H9 (cell line): ENCODE results near the gene TCHH. TPM values are rescaled to one million over a fixed set of nuclear protein-coding genes. Genes with fewer than 3 reads are reported as not detected.

Source experiments
- DNase-seq: peaks from one replicate; pipeline ENCODE4 v3.0.0-alpha.2; 2017
- H2AFZ ChIP-seq: one replicate; pipeline ENCODE4 v1.6.1; 2013; ENCODE audit warnings: mild to moderate bottlenecking, low read length, control low read depth, moderate library complexity
- H2AK5ac ChIP-seq: 2 replicates; pipeline ENCODE4 v1.6.1; 2013; ENCODE audit warnings: low read length, control low read depth, mixed read lengths; ENCODE audit not compliant: insufficient read length
- H2BK120ac ChIP-seq: one replicate; pipeline ENCODE4 v1.6.1; 2013; ENCODE audit warnings: low read depth, mild to moderate bottlenecking, low read length, control low read depth, inconsistent platforms; ENCODE audit not compliant: poor library complexity, severe bottlenecking
- H2BK12ac ChIP-seq: 2 replicates; pipeline ENCODE4 v1.6.1; 2013; ENCODE audit warnings: low read length, control low read depth, mixed read lengths, low read depth; ENCODE audit not compliant: insufficient read length
- H2BK15ac ChIP-seq: 2 replicates; pipeline ENCODE4 v1.6.1; 2013; ENCODE audit warnings: low read depth, low read length, control low read depth
- H2BK20ac ChIP-seq: one replicate; pipeline ENCODE4 v1.6.1; 2013; ENCODE audit warnings: low read depth, mild to moderate bottlenecking, low read length, control low read depth, inconsistent platforms; ENCODE audit not compliant: poor library complexity, severe bottlenecking
- H2BK5ac ChIP-seq: 2 replicates; pipeline ENCODE4 v1.6.1; 2013; ENCODE audit warnings: low read length, control low read depth, mixed read lengths; ENCODE audit not compliant: insufficient read length
- H3K14ac ChIP-seq: 2 replicates; pipeline ENCODE4 v1.6.1; 2013; ENCODE audit warnings: low read length, control low read depth; ENCODE audit not compliant: insufficient read depth
- H3K18ac ChIP-seq: 2 replicates; pipeline ENCODE4 v1.6.1; 2013; ENCODE audit warnings: low read depth, mild to moderate bottlenecking, mixed read lengths, low read length, control low read depth; ENCODE audit not compliant: insufficient read length
- H3K23ac ChIP-seq: 2 replicates; pipeline ENCODE4 v1.6.1; 2013; ENCODE audit warnings: low read length, control low read depth, mixed read lengths, low read depth; ENCODE audit not compliant: insufficient read length
- H3K23me2 ChIP-seq: 2 replicates; pipeline ENCODE4 v1.6.1; 2013; ENCODE audit warnings: low read depth, mild to moderate bottlenecking, mixed read lengths, low read length, control low read depth; ENCODE audit not compliant: insufficient read length, poor library complexity, severe bottlenecking
- H3K27ac ChIP-seq: 2 replicates; pipeline ENCODE4 v1.5.1; 2013; ENCODE audit warnings: low read length, control low read depth, mixed read lengths, low read depth; ENCODE audit not compliant: insufficient read length
- H3K27me3 ChIP-seq: 2 replicates; pipeline ENCODE4 v1.6.1; 2013; ENCODE audit warnings: low read length, control low read depth, inconsistent platforms; ENCODE audit not compliant: insufficient read depth
- H3K4ac ChIP-seq: 2 replicates; pipeline ENCODE4 v1.6.1; 2013; ENCODE audit warnings: low read depth, mild to moderate bottlenecking, control low read depth, inconsistent platforms, low read length, moderate library complexity
- H3K4me1 ChIP-seq: 2 replicates; pipeline ENCODE4 v1.6.1; 2013; ENCODE audit warnings: low read length, control low read depth, inconsistent platforms; ENCODE audit not compliant: insufficient read depth
- H3K4me2 ChIP-seq: 2 replicates; pipeline ENCODE4 v1.6.1; 2013; ENCODE audit warnings: low read length, control low read depth, mixed read lengths; ENCODE audit not compliant: insufficient read length, insufficient read depth
- H3K56ac ChIP-seq: 2 replicates; pipeline ENCODE4 v1.6.1; 2013; ENCODE audit warnings: low read depth, mild to moderate bottlenecking, mixed read lengths, low read length, control low read depth; ENCODE audit not compliant: insufficient read length
- H3K79me1 ChIP-seq: 2 replicates; pipeline ENCODE4 v1.6.1; 2013; ENCODE audit warnings: low read depth, mild to moderate bottlenecking, moderate library complexity, low read length, control low read depth, inconsistent platforms; ENCODE audit not compliant: insufficient read depth, poor library complexity, severe bottlenecking
- H3K79me2 ChIP-seq: 2 replicates; pipeline ENCODE4 v1.6.1; 2013; ENCODE audit warnings: low read length, control low read depth, inconsistent platforms; ENCODE audit not compliant: insufficient read depth
- H3K9ac ChIP-seq: 2 replicates; pipeline ENCODE4 v1.6.1; 2013; ENCODE audit warnings: low read length, control low read depth, mixed read lengths; ENCODE audit not compliant: insufficient read length; ENCODE audit errors: extremely low read depth
- H3K9me3 ChIP-seq: one replicate; pipeline ENCODE4 v1.6.1; 2013; ENCODE audit warnings: low read depth, low read length, inconsistent platforms; ENCODE audit not compliant: control insufficient read depth
- H3T11ph ChIP-seq: one replicate; pipeline ENCODE4 v1.6.1; 2013; ENCODE audit warnings: mild to moderate bottlenecking, low read length, control low read depth, inconsistent platforms
- H4K20me1 ChIP-seq: one replicate; pipeline ENCODE4 v1.6.1; 2013; ENCODE audit not compliant: control insufficient read depth, insufficient read length, insufficient read depth
- H4K5ac ChIP-seq: 2 replicates; pipeline ENCODE4 v1.6.1; 2013; ENCODE audit warnings: low read depth, mild to moderate bottlenecking, mixed read lengths, low read length, control low read depth; ENCODE audit not compliant: insufficient read length
- H4K8ac ChIP-seq: replicated peaks from 2 replicates; pipeline ENCODE4 v1.6.1; 2013; ENCODE audit warnings: low read length, control low read depth, mixed read lengths, low read depth; ENCODE audit not compliant: insufficient read length
- H4K91ac ChIP-seq: 2 replicates; pipeline ENCODE4 v1.6.1; 2013; ENCODE audit warnings: low read depth, mild to moderate bottlenecking, moderate library complexity, mixed read lengths, low read length, control low read depth; ENCODE audit not compliant: insufficient read length
- H3K27ac Mint-ChIP-seq, 3 experiments: 2 replicates in 2 of 3; 3 replicates in 1 of 3; pipeline ENCODE4 v1.8.0; 2020 to 2021; ENCODE audit warnings: mixed read lengths in 3 of 3, mild to moderate bottlenecking in 1 of 3, moderate library complexity in 1 of 3
- H3K27me3 Mint-ChIP-seq: 2 replicates; pipeline ENCODE4 v1.8.0; 2021; ENCODE audit warnings: low read depth, mild to moderate bottlenecking, moderate library complexity, mixed read lengths
- H3K36me3 Mint-ChIP-seq, 3 experiments: 2 replicates in 2 of 3; 3 replicates in 1 of 3; pipeline ENCODE4 v1.8.0; 2020 to 2021; ENCODE audit warnings: low read depth in 3 of 3, mixed read lengths in 3 of 3; ENCODE audit not compliant: insufficient read depth in 1 of 3
- H3K4me1 Mint-ChIP-seq, 2 experiments: 2 replicates each; pipeline ENCODE4 v1.8.0; 2020; ENCODE audit warnings: mixed read lengths in 2 of 2
- H3K4me3 Mint-ChIP-seq, 2 experiments: 2 replicates in 1 of 2; 3 replicates in 1 of 2; pipeline ENCODE4 v1.8.0; 2020 to 2021; ENCODE audit warnings: mild to moderate bottlenecking in 2 of 2, mixed read lengths in 2 of 2, moderate library complexity in 1 of 2
- H3K9me3 Mint-ChIP-seq, 2 experiments: 2 replicates in 1 of 2; 3 replicates in 1 of 2; pipeline ENCODE4 v1.8.0; 2020; ENCODE audit warnings: mild to moderate bottlenecking in 2 of 2, mixed read lengths in 2 of 2, moderate library complexity in 1 of 2
- CTCF ChIP-seq: fragments of 200-600 bp; sonication (generic); conservative IDR thresholded peaks from 3 replicates; pipeline ENCODE4 v1.8.0; 2021; ENCODE audit warnings: antibody characterized with exemption, mild to moderate bottlenecking
- WGBS: extraction: QIAGEN DNeasy Blood & Tissue Kit; methylation state at CpG from one replicate; pipeline ENCODE4 v1.1.7; 2013; ENCODE audit warnings: missing lambda C conversion rate, low lambda C conversion rate, mixed read lengths; ENCODE audit not compliant: insufficient read length; ENCODE audit errors: extremely low coverage; 5-methylcytosine and 5-hydroxymethylcytosine counted together
- total RNA-seq: library from RNA; stranded (reverse); gene quantifications from 2 replicates; pipeline ENCODE4 v1.2.1, GENCODE V29; 2021

Gene TCHH
- total RNA-seq, 1 experiment from 2014 or later: not detected

- no peak overlapping the region for H2BK12ac ChIP-seq
These were observed 5.8 kb downstream of the TCHH start for GRCh38 chr1:152109231-152109997.

More at GRCh38 chr1:152109231-152109997, 5.8 kb downstream of the TCHH start:
- Histone ChIP-seq H4K5ac (no peak overlapping the region), H4K91ac (no peak overlapping the region), H4K20me1 (no peaks in the 10 kb centered on the region), H3K27ac (no peak overlapping the region), H3K14ac (no peak overlapping the region), H3K4ac (no peak overlapping the region), H3K79me2 (no peaks in the 10 kb centered on the region), H2BK5ac (no peak overlapping the region), H4K8ac (no peak overlapping the region), H3K23me2 (peaks cover 3% of the 10 kb centered on the region), H3K56ac (no peak overlapping the region), H3K9ac (no peak overlapping the region), H2AFZ (no peak overlapping the region), H3K27me3 (peaks cover 68% of the 10 kb centered on the region), H3K4me2 (no peak overlapping the region), H2AK5ac (no peak overlapping the region), H3K79me1 (no peaks in the 10 kb centered on the region), H3K23ac (no peak overlapping the region), H3T11ph (no peak overlapping the region), H2BK20ac (no peak overlapping the region), H2BK120ac (no peak overlapping the region), H2BK15ac (no peak overlapping the region), H3K9me3 (no peaks in the 10 kb centered on the region), H3K4me1 (no peaks in the 10 kb centered on the region), H3K18ac (no peak overlapping the region)
- peaks cover 0 to 12% (median 3%) of the 10 kb centered on the region in 3 experiments; a peak in 4 of 7 replicates for H3K36me3 Mint-ChIP-seq
- no peak overlapping the region for H3K27ac Mint-ChIP-seq
- no peaks in the 10 kb centered on the region for H3K4me1 Mint-ChIP-seq
- peaks cover 4% of the 10 kb centered on the region for H3K27me3 Mint-ChIP-seq
- no CpG with 5 or more reads among the region's 31 CpGs for WGBS
- no peak overlapping the region for H3K4me3 Mint-ChIP-seq
- peaks cover 10 to 18% of the 10 kb centered on the region in 2 experiments for H3K9me3 Mint-ChIP-seq
- TF ChIP-seq CTCF: no peak
- peak; percentile 49 for DNase-seq
